Measurements from ENCODE around the gene PCDHGB7.
"Not testable (repeated sequence)": the region's sequence is repeated elsewhere in the genome, so short reads cannot be mapped to it uniquely, and the experiment has no call there.

The PCDHGB7 gene

DNA sequence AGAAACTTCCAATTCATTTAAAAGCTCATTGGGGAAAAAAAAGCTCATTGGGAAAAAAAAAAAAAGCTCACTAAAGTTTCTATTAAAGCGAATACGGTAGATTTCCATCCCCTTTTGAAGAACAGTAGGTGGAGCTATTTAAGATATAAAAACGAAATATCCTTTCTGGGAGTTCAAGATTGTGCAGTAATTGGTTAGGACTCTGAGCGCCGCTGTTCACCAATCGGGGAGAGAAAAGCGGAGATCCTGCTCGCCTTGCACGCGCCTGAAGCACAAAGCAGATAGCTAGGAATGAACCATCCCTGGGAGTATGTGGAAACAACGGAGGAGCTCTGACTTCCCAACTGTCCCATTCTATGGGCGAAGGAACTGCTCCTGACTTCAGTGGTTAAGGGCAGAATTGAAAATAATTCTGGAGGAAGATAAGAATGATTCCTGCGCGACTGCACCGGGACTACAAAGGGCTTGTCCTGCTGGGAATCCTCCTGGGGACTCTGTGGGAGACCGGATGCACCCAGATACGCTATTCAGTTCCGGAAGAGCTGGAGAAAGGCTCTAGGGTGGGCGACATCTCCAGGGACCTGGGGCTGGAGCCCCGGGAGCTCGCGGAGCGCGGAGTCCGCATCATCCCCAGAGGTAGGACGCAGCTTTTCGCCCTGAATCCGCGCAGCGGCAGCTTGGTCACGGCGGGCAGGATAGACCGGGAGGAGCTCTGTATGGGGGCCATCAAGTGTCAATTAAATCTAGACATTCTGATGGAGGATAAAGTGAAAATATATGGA lies 13.0 kb downstream of the PCDHGB7 start, which contains the start of gene PCDHGA12:
Gene PCDHGA12 (plus strand): TSS at position 176 of the 782 bp plus-strand sequence. CDS start 253 bp downstream, at position 429.
- no peak for DNase-seq

DNA sequence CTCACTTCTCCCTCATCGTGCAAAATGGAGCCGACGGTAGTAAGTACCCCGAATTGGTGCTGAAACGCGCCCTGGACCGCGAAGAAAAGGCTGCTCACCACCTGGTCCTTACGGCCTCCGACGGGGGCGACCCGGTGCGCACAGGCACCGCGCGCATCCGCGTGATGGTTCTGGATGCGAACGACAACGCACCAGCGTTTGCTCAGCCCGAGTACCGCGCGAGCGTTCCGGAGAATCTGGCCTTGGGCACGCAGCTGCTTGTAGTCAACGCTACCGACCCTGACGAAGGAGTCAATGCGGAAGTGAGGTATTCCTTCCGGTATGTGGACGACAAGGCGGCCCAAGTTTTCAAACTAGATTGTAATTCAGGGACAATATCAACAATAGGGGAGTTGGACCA lies 13.8 kb downstream of the PCDHGB7 start:
- DNase-seq = no peak

DNA sequence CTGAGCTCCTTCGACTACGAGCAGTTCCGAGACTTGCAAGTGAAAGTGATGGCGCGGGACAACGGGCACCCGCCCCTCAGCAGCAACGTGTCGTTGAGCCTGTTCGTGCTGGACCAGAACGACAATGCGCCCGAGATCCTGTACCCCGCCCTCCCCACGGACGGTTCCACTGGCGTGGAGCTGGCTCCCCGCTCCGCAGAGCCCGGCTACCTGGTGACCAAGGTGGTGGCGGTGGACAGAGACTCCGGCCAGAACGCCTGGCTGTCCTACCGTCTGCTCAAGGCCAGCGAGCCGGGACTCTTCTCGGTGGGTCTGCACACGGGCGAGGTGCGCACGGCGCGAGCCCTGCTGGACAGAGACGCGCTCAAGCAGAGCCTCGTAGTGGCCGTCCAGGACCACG lies 14.8 kb downstream of the PCDHGB7 start:
- DNase-seq = not testable (repeated sequence)

DNA sequence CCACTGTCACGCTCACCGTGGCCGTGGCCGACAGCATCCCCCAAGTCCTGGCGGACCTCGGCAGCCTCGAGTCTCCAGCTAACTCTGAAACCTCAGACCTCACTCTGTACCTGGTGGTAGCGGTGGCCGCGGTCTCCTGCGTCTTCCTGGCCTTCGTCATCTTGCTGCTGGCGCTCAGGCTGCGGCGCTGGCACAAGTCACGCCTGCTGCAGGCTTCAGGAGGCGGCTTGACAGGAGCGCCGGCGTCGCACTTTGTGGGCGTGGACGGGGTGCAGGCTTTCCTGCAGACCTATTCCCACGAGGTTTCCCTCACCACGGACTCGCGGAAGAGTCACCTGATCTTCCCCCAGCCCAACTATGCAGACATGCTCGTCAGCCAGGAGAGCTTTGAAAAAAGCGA lies 15.2 kb downstream of the PCDHGB7 start:
- not testable (repeated sequence) for DNase-seq

DNA sequence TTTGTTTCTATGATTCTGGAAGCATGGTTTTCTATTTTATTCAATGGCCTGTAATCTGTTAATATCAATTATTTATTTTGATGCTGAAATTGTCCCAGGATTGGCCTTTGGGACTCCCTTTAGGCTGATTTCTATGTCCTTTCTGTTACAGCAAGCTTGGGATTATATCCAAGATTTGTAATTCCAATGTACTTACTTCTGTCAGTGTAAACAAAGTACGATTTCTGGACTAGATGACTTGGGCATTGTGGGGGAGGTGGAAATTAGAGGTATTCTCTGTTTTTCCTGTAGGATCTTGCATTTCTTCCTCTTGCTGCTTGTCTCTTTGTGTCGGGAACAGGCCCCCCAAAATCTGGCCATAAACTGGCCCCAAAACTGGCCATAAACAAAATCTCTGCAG lies 16.5 kb downstream of the PCDHGB7 start:
- DNase-seq = no peak

DNA sequence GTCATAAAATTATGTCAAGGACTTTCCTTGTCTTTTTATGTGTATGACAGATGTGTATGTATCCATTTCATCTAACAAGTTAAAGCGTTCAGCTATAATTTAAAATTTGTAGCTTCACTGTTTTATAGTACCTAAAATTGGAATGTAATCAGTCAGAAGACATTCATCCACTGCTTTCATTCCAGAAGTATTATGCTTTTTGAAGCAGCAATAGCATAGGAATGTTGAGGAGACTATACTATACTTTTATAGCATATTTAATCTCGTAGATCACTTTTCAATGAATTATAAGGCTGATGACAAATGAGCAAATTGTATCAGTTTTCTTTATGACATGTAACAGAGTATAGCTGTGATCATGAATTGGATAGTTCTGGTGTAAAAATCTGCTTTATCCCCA lies 19.7 kb downstream of the PCDHGB7 start:
- no peak for DNase-seq

DNA sequence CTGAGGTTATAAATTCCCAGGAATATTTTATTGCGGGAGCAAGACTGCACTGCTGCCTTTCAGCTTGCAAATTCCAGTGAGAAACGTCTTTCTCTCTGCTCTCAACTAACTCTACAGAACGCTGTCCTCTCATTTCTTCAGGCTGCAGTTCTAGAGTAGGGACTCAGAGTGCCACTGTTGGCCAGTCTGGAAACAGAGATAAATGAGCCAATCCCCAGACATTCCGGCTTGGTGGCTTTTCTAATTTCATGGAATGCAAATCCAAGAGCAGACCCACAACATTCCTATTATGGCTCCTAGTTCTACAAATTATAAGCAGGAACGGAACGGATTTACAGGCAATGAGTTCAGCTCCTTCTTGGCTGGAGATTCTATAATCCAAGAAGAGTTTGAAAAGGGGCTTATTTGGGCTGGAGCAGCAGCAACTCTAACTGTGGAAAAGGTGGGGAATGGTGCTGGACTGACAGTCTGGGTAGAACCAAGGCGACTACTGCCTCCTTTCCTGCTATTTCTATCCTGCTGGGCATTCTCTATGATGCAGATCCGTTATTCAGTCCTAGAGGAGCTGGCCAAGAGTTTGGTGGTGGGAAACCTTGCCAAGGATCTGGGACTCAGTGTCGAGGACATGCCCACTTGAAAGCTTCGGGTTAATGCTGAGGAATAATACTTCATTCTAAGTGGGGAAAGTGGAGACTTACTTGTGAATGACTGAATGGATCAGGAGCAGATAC lies 22.1 kb downstream of the PCDHGB7 start:
- no peak for DNase-seq

DNA sequence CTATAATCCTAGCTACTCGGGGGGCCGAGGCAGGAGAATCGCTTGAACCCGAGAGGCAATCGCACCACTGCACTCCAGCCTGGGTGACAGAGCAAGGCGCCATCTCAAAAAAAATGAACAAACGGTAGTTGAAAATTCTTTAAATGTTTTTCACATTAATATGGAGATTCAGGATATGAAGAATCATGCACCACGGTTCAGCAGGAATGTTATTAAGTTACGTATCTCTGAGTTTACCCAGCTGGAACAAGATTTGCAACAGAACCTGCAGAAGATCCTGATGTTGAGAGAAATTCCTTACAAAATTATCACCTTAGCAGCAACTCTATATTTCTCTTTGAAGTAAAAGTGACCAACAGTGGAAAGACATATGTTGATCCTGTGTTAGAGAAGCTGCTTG lies 22.9 kb downstream of the PCDHGB7 start:
- no peak for DNase-seq

DNA sequence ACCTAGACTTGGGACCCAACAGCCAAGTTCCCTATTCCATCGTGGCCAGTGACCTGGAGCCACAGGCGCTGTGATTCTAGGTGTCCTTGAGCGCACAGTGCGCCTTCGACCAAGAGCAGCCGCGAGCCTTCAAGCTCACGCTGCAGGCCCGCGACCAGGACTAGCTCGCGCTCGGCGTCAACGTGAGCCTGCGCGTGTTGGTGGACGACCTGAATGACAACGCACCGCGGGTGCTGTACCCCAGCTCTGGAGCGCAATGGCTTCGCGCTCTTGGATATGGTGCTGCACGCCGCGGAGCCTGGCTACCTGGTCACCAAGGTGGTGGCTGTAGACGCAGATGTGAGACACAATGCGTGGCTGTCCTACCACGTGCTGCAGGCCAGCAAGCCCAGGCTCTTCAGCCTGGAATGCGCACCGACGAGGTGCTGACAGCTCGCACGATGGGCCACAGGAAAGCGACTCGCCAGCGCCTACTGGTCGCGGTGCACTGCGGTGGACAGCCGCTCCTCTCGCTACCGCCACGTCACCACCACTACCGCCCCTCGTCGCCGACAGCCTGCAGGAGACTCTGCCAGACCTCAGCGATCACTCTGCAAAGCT lies 24.2 kb downstream of the PCDHGB7 start:
- DNase-seq = no peak

DNA sequence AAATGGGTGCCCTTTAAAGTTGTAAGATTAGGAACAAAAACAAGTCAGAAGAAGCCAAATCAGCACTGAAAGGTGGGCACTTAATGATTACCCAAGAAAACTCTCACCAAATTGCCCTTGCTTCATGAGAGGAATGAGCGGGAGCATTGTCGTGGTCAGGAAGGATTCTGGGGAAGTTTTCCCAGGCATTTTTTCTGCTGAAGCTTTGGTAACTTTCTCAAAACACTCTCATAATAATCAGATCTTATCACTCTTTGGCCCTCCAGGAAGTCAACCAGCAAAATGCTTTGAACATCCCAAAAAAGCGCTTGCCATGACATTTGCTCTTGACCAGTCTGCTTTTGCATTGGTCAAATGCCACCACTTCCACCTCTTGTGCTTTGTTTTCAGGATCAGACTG lies 47.9 kb downstream of the PCDHGB7 start:
- DNase-seq = no peak
